H1 (cell line): ENCODE data around the gene IFNA1. TPM values are rescaled to one million over a fixed set of nuclear protein-coding genes. Genes with fewer than 3 reads are reported as not detected.

Experiments used
- CTCF ChIA-PET: fragments of 300-600 bp; sonication (Branson Sonifier 250); formaldehyde crosslinking; loops from one replicate; lab custom pipeline; 2021; ENCODE audit not compliant: partially characterized antibody; lab: Charles Lee
- POLR2A ChIA-PET: fragments of 300-600 bp; sonication (Branson Sonifier 250); formaldehyde crosslinking; loops from one replicate; lab custom pipeline; 2021; ENCODE audit warnings: inconsistent platforms; ENCODE audit not compliant: partially characterized antibody; lab: Charles Lee
- DNase-seq, 2 experiments: peaks; one replicate each; pipeline versions ENCODE4 v3.0.0 to v3.0.0-alpha.2; 2010 to 2022; ENCODE audit warnings: low spot score in 2 of 2, low read depth in 1 of 2, mixed read lengths in 1 of 2
- FAIRE-seq: peaks from 2 replicates; lab custom pipeline; 2011; peaks lifted over from hg19 to GRCh38; lab: Jason Lieb, UNC
- H2AFZ ChIP-seq: 2 replicates; pipeline ENCODE4 v1.8.1; 2012; ENCODE audit warnings: low read length, inconsistent platforms
- H2AK5ac ChIP-seq: 2 replicates; pipeline ENCODE4 v1.6.1; 2013; ENCODE audit warnings: low read depth, low read length
- H2BK120ac ChIP-seq: replicated peaks from 2 replicates; pipeline ENCODE3; 2013; ENCODE audit warnings: low read depth, low read length, inconsistent platforms
- H2BK12ac ChIP-seq: 2 replicates; pipeline ENCODE4 v1.6.1; 2013; ENCODE audit warnings: low read depth, low read length
- H2BK15ac ChIP-seq: 2 replicates; pipeline ENCODE4 v1.6.1; 2013; ENCODE audit warnings: low read length
- H2BK20ac ChIP-seq: 2 replicates; pipeline ENCODE4 v1.6.1; 2013; ENCODE audit warnings: low read length
- H2BK5ac ChIP-seq: 2 replicates; pipeline ENCODE4 v1.6.1; 2013; ENCODE audit warnings: low read depth, low read length
- H3K14ac ChIP-seq: 2 replicates; pipeline ENCODE4 v1.6.1; 2013; ENCODE audit warnings: inconsistent platforms; ENCODE audit not compliant: insufficient read length
- H3K18ac ChIP-seq: 2 replicates; pipeline ENCODE4 v1.6.1; 2013; ENCODE audit warnings: low read length; ENCODE audit errors: extremely low read depth
- H3K23ac ChIP-seq: 2 replicates; pipeline ENCODE4 v1.6.1; 2013; ENCODE audit warnings: inconsistent platforms; ENCODE audit not compliant: insufficient read length
- H3K23me2 ChIP-seq: 2 replicates; pipeline ENCODE4 v1.6.1; 2013; ENCODE audit warnings: low read depth, low read length
- H3K27ac ChIP-seq: 2 replicates; pipeline ENCODE4 v1.6.1; 2011; ENCODE audit warnings: low read depth, low read length, inconsistent platforms
- H3K27me3 ChIP-seq, 4 experiments: replicated peaks in 1 of 4; 1 replicate in 1 of 4; 2 replicates in 3 of 4; pipeline versions ENCODE4 v1.6.1 to v1.8.1; 2011 to 2013; ENCODE audit warnings: low read length in 3 of 4, mild to moderate bottlenecking in 3 of 4, inconsistent platforms in 2 of 4, mixed read lengths in 2 of 4, moderate library complexity in 1 of 4; ENCODE audit not compliant: control insufficient read depth in 3 of 4, insufficient read depth in 3 of 4; ENCODE audit errors: extremely low read depth in 1 of 4
- H3K36me3 ChIP-seq, 4 experiments: 2 replicates each; pipeline versions ENCODE4 v1.6.1 to v1.8.1; 2011 to 2013; ENCODE audit warnings: mild to moderate bottlenecking in 4 of 4, low read length in 3 of 4, moderate library complexity in 2 of 4, control low read depth in 1 of 4, inconsistent platforms in 1 of 4; ENCODE audit not compliant: insufficient read depth in 4 of 4, control insufficient read depth in 2 of 4
- H3K4ac ChIP-seq: replicated peaks from 2 replicates; pipeline ENCODE3; 2013; ENCODE audit warnings: low read length, low read depth, mixed read lengths, inconsistent platforms; ENCODE audit not compliant: insufficient read length
- H3K4me1 ChIP-seq, 4 experiments: replicated peaks in 1 of 4; 1 replicate in 1 of 4; 2 replicates in 3 of 4; pipeline versions ENCODE4 v1.6.1 to v1.8.1; 2011 to 2013; ENCODE audit warnings: low read length in 3 of 4, inconsistent platforms in 2 of 4, mixed read lengths in 1 of 4; ENCODE audit not compliant: insufficient read depth in 4 of 4, control insufficient read depth in 3 of 4
- H3K4me2 ChIP-seq, 2 experiments: 2 replicates each; pipeline versions ENCODE4 v1.6.1 to v1.8.1; 2011 to 2013; ENCODE audit warnings: low read depth in 2 of 2, low read length in 2 of 2, control low read depth in 1 of 2, inconsistent platforms in 1 of 2, mild to moderate bottlenecking in 1 of 2; ENCODE audit not compliant: insufficient read depth in 1 of 2
- H3K4me3 ChIP-seq, 4 experiments: fragments of 200-600, 300-600 bp in 1 of 4; sonication (generic), shearing (Covaris generic), sonication (Bioruptor Twin) in 1 of 4; 2 replicates each; pipeline versions ENCODE4 v1.5.1 to v1.8.1; 2011 to 2016; ENCODE audit warnings: low read length in 4 of 4, low read depth in 3 of 4, control low read depth in 2 of 4, inconsistent platforms in 2 of 4, mild to moderate bottlenecking in 2 of 4, mixed read lengths in 1 of 4, moderate library complexity in 1 of 4; ENCODE audit not compliant: insufficient read depth in 2 of 4; ENCODE audit errors: extremely low read depth in 1 of 4
- H3K56ac ChIP-seq: replicated peaks from 2 replicates; pipeline ENCODE3; 2013; ENCODE audit warnings: low read depth, mild to moderate bottlenecking, mixed read lengths, low read length, inconsistent platforms; ENCODE audit not compliant: insufficient read length
- H3K79me1 ChIP-seq: 2 replicates; pipeline ENCODE4 v1.6.1; 2013; ENCODE audit warnings: low read depth, low read length, control low read depth
- H3K79me2 ChIP-seq, 2 experiments: 2 replicates each; pipeline versions ENCODE4 v1.6.1 to v1.8.1; 2012 to 2013; ENCODE audit warnings: low read length in 2 of 2, mild to moderate bottlenecking in 2 of 2, inconsistent platforms in 1 of 2; ENCODE audit not compliant: insufficient read depth in 2 of 2, control insufficient read depth in 1 of 2
- H3K9ac ChIP-seq, 4 experiments: replicated peaks in 1 of 4; 1 replicate in 1 of 4; 2 replicates in 3 of 4; pipeline versions ENCODE4 v1.6.1 to v1.8.1; 2011 to 2013; ENCODE audit warnings: low read depth in 3 of 4, low read length in 3 of 4, control low read depth in 2 of 4, mild to moderate bottlenecking in 2 of 4, moderate library complexity in 2 of 4, inconsistent platforms in 1 of 4; ENCODE audit errors: extremely low read depth in 1 of 4
- H3K9me3 ChIP-seq, 2 experiments: 2 replicates each; pipeline versions ENCODE4 v1.6.1 to v1.8.1; 2012 to 2013; ENCODE audit warnings: mild to moderate bottlenecking in 2 of 2, moderate library complexity in 2 of 2, control low read depth in 1 of 2, inconsistent platforms in 1 of 2, low read depth in 1 of 2, low read length in 1 of 2, mixed read lengths in 1 of 2; ENCODE audit not compliant: insufficient read depth in 2 of 2
- H4K20me1 ChIP-seq, 2 experiments: replicated peaks in 1 of 2; 2 replicates each; pipeline versions ENCODE3 to v1.8.1; 2011 to 2013; ENCODE audit warnings: inconsistent platforms in 2 of 2, low read length in 2 of 2, mild to moderate bottlenecking in 1 of 2; ENCODE audit not compliant: insufficient read depth in 2 of 2, control insufficient read depth in 1 of 2
- H4K5ac ChIP-seq: 2 replicates; pipeline ENCODE4 v1.6.1; 2013; ENCODE audit warnings: low read length, low read depth, mixed read lengths, inconsistent platforms; ENCODE audit not compliant: insufficient read length
- H4K8ac ChIP-seq: 2 replicates; pipeline ENCODE4 v1.8.0; 2013; ENCODE audit warnings: mild to moderate bottlenecking, moderate library complexity, low read length, inconsistent platforms; ENCODE audit not compliant: insufficient read depth; ENCODE audit errors: extremely low read depth
- H4K91ac ChIP-seq: replicated peaks from 2 replicates; pipeline ENCODE3; 2013; ENCODE audit warnings: low read length, mixed read lengths, inconsistent platforms; ENCODE audit not compliant: insufficient read length
- CHD1 ChIP-seq: IDR thresholded peaks from 2 replicates; pipeline ENCODE4 v1.6.1; 2012; ENCODE audit warnings: low read depth, low read length, improper control_type of control experiment
- CREB1 ChIP-seq: IDR thresholded peaks from 2 replicates; pipeline ENCODE4 v1.6.1; 2012; ENCODE audit warnings: inconsistent platforms
- HDAC6 ChIP-seq: IDR thresholded peaks from one replicate; pipeline ENCODE4 v1.7.1; 2012; ENCODE audit warnings: low read depth, mild to moderate bottlenecking, inconsistent platforms, low read length, moderate library complexity
- JUND ChIP-seq: IDR thresholded peaks from 2 replicates; pipeline ENCODE4 v1.6.1; 2011; ENCODE audit warnings: mild to moderate bottlenecking, improper control_type of control experiment, low read length
- SIN3A ChIP-seq, 2 experiments: IDR thresholded peaks in 1 of 2; conservative IDR thresholded peaks in 1 of 2; 2 replicates each; pipeline ENCODE4 v1.6.1; 2011 to 2012; ENCODE audit warnings: low read length in 2 of 2, improper control_type of control experiment in 1 of 2, low read depth in 1 of 2, mild to moderate bottlenecking in 1 of 2
- WGBS, 2 experiments: shearing (Covaris generic) in 1 of 2; methylation state at CpG; one replicate each; pipeline versions ENCODE4 v1.1.6 to v1.1.7; 2013 to 2015; ENCODE audit warnings: low lambda C conversion rate in 2 of 2, mixed read lengths in 2 of 2, inconsistent platforms in 1 of 2, low coverage in 1 of 2, missing lambda C conversion rate in 1 of 2; ENCODE audit not compliant: insufficient replicate concordance in 2 of 2, insufficient coverage in 1 of 2, insufficient read length in 1 of 2; ENCODE audit errors: extremely low coverage in 1 of 2, missing lambda C conversion rate in 1 of 2; 5-methylcytosine and 5-hydroxymethylcytosine counted together
- polyA plus RNA-seq, 7 experiments: library from polyadenylated mRNA; depleted of rRNA in 3 of 7; stranded (reverse) in 5 of 7; unstranded in 2 of 7; fragments of >200 nt in 5 of 7; fragments of 200-250 nt in 2 of 7; gene quantifications; 1 replicate in 5 of 7; 2 replicates in 1 of 7; 4 replicates in 1 of 7; pipeline versions ENCODE4 v1.2.1 to v1.2.3, GENCODE V29; 2011 to 2013; ENCODE audit warnings: missing spikeins in 2 of 7, mixed read lengths in 2 of 7
- total RNA-seq: library from RNA; stranded (reverse); fragmentation: NEBNext Ultra II Directional; extraction: Animal tissue kit (Norgen Biotek cat#: 25700); gene quantifications from 2 replicates; pipeline ENCODE4 v1.2.1, GENCODE V29; 2021

Gene IFNA1
- total and polyA plus RNA-seq, 2 of the 8 experiments (the other 6 are each of a cell fraction or from before 2014, with no cell fraction given): not detected

- Histone ChIP-seq H3K4me2 (no peak overlapping the region), H3K79me2 (no peaks in the 10 kb centered on the region), H2AK5ac (no peak overlapping the region), H2BK5ac (no peak overlapping the region), H3K4ac (no peak overlapping the region), H4K20me1 (no peaks in the 10 kb centered on the region), H3K36me3 (no peaks in the 10 kb centered on the region), H3K9ac (no peak overlapping the region), H3K4me3 (no peak overlapping the region), H2BK20ac (no peak overlapping the region), H4K8ac (no peak overlapping the region), H3K79me1 (no peaks in the 10 kb centered on the region), H3K4me1 (0 out of 7 replicates have a peak, but pooled peaks cover 0 to 3% (median 0%) of the 10 kb centered on the region in 4 experiments), H2BK12ac (no peak overlapping the region), H3K18ac (no peak overlapping the region), H3K56ac (no peak overlapping the region), H3K27me3 (no peaks in the 10 kb centered on the region), H3K14ac (no peak overlapping the region), H4K91ac (no peak overlapping the region), H2BK15ac (no peak overlapping the region), H4K5ac (no peak overlapping the region), H3K23me2 (no peaks in the 10 kb centered on the region), H3K23ac (no peak overlapping the region), H3K27ac (no peak overlapping the region), H2BK120ac (no peak overlapping the region), H2AFZ (no peak overlapping the region), H3K9me3 (no peaks in the 10 kb centered on the region)
- DNase-seq (no peak), FAIRE-seq (no peak)
- POLR2A ChIA-PET: no interaction called here
- CTCF ChIA-PET: interaction anchor here (0.7 to 1.6 kb wide), 12 partner anchors 9 to 871 kb away, joined by 3 to 7 read pairs (median 3); partner anchors contain the start of gene IFNE
- 88% methylated on average over 3 of the region's 3 CpGs; no CpG with 5 or more reads in 1 of the 2 experiments for WGBS, 2 experiments
- TF ChIP-seq JUND (no peak), CHD1 (no peak), CREB1 (no peak), SIN3A (conservative IDR thresholded peaks at IDR 0.05 in 1 of 2, IDR thresholded peaks at IDR 0.05 in 1 of 2; ENCODE audit: low read depth in 1 of 2, low read length in 2 of 2) (no peak), HDAC6 (no peak)
Observed at GRCh38 chr9:21473236-21473635, 33.0 kb downstream of the IFNA1 start.
